ENCODE data around the gene DNAH6.

DNAH6 gene

DNA sequence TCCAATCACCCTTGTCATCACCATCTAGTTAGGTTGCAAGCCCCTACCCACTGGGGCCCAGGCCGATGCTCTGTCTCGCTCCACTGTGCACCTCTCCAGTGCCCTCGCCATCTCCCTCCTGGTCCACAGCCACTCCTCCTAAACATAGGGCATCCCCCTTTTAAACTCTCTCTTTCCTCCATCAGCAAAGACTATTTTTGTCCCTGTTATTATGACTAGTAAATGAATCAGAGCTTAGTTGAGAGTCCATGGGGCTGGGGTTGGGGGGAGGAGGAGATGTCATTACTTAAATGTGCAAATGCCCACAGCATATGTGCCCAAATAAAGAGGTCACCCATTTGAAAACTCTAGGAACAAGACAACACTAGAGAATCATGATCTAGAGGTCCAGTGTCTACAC lies 197.1 kb downstream of the DNAH6 start:
- TF ChIP-seq GATA3 (IDR thresholded peaks at IDR 0.05; ENCODE audit: low read depth, low read length), result no peak
- TF ChIP-seq GATA2 (IDR thresholded peaks at IDR 0.05; ENCODE audit: low read depth, low read length), result no peak

DNA sequence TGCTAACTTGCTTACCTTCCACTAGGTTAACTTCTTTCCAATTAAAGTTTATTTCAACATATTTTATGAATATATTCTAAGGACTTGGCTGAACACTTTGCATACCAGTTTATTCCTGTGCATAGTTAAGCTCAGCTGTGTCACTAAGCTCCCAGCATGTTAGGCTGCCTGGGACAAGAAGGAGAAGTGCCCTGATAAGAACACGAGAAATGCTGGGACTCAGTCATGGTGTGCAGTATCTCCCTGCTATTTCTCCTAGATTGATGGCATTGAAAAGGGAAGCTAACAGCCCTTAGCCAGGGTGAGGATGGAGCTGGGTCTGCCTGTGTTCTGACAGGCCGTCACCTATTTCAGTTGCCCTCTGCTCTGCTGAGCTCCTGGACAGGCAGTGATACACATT lies 200.3 kb downstream of the DNAH6 start:
- TF ChIP-seq GATA3 (IDR thresholded peaks at IDR 0.05; ENCODE audit: low read depth, low read length) (no peak), GATA2 (IDR thresholded peaks at IDR 0.05; ENCODE audit: low read depth, low read length) (no peak)

- TF ChIP-seq GATA3 (IDR thresholded peaks at IDR 0.05; ENCODE audit: low read depth, low read length), result no peak
- TF ChIP-seq GATA2 (IDR thresholded peaks at IDR 0.05; ENCODE audit: low read depth, low read length), result no peak
Measured at GRCh38 chr2:84717302-84717701, 201.0 kb downstream of the DNAH6 start.

GRCh38 chr2:84719434-84719833 lies 203.1 kb downstream of the DNAH6 start:
- no peak for TF ChIP-seq GATA3 (IDR thresholded peaks at IDR 0.05; ENCODE audit: low read depth, low read length)
- TF ChIP-seq GATA2 (IDR thresholded peaks at IDR 0.05; ENCODE audit: low read depth, low read length), result no peak

GRCh38 chr2:84723831-84724230 lies 207.5 kb downstream of the DNAH6 start:
- no peak for TF ChIP-seq GATA3 (IDR thresholded peaks at IDR 0.05; ENCODE audit: low read depth, low read length)
- no peak for TF ChIP-seq GATA2 (IDR thresholded peaks at IDR 0.05; ENCODE audit: low read depth, low read length)

GRCh38 chr2:84725717-84726116 lies 209.4 kb downstream of the DNAH6 start:
- TF ChIP-seq GATA2 (IDR thresholded peaks at IDR 0.05; ENCODE audit: low read depth, low read length) (no peak), GATA3 (IDR thresholded peaks at IDR 0.05; ENCODE audit: low read depth, low read length) (no peak)

- no peak for TF ChIP-seq GATA3 (IDR thresholded peaks at IDR 0.05; ENCODE audit: low read depth, low read length)
- no peak for TF ChIP-seq GATA2 (IDR thresholded peaks at IDR 0.05; ENCODE audit: low read depth, low read length)
Measured at GRCh38 chr2:84727315-84727714, 211.0 kb downstream of the DNAH6 start.

GRCh38 chr2:84729224-84729623 lies 212.9 kb downstream of the DNAH6 start:
- TF ChIP-seq GATA3 (IDR thresholded peaks at IDR 0.05; ENCODE audit: low read depth, low read length), result no peak
- no peak for TF ChIP-seq GATA2 (IDR thresholded peaks at IDR 0.05; ENCODE audit: low read depth, low read length)

- TF ChIP-seq GATA2 (IDR thresholded peaks at IDR 0.05; ENCODE audit: low read depth, low read length) (no peak), GATA3 (IDR thresholded peaks at IDR 0.05; ENCODE audit: low read depth, low read length) (no peak)
Measured at GRCh38 chr2:84731185-84731584, 214.9 kb downstream of the DNAH6 start.

DNA sequence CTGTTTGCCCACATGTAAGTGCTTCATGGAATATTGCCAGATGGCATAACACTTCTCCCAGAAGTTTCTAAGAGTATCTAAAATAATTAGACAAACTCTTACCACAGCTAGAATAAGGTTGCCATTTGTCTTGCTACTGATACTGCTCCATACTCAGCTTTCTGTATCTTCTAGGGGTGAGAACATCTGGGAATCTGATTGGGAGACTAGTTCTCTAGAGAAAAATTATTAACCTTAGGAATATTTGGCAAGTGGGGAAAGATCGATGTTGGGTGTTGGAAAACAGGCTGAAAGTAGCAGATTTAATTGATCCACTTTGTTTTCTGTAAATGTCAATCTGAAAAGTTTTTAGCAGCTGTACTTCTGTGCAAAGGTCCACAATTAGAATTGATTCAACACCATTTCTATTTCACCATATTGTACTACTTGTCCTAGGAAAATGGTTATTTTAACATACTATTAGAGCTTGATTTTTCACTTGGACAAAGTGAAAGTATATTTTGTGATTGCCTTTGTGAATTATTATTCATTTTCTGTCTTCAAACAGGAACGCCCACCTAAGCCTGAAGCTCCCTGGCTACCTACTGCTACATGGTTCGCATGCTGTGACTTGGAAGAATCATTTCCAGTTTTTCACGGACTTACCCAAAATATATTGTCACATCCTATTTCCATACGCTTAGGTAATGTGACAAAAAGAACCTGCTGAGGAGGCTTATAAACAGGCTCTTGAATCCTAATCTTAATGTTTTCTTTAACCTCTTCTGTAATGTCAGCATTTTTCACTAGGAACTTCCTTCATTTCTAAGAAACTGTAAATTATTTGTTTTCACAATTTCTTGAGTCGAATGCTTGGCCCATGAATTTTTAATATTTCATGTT lies 216.8 kb downstream of the DNAH6 start:
- TF ChIP-seq GATA3 (IDR thresholded peaks at IDR 0.05; ENCODE audit: low read depth, low read length) (no peak), GATA2 (IDR thresholded peaks at IDR 0.05; ENCODE audit: low read depth, low read length) (no peak)

GRCh38 chr2:84735389-84735788 lies 219.1 kb downstream of the DNAH6 start:
- TF ChIP-seq GATA2 (IDR thresholded peaks at IDR 0.05; ENCODE audit: low read depth, low read length) (no peak), GATA3 (IDR thresholded peaks at IDR 0.05; ENCODE audit: low read depth, low read length) (no peak)

DNA sequence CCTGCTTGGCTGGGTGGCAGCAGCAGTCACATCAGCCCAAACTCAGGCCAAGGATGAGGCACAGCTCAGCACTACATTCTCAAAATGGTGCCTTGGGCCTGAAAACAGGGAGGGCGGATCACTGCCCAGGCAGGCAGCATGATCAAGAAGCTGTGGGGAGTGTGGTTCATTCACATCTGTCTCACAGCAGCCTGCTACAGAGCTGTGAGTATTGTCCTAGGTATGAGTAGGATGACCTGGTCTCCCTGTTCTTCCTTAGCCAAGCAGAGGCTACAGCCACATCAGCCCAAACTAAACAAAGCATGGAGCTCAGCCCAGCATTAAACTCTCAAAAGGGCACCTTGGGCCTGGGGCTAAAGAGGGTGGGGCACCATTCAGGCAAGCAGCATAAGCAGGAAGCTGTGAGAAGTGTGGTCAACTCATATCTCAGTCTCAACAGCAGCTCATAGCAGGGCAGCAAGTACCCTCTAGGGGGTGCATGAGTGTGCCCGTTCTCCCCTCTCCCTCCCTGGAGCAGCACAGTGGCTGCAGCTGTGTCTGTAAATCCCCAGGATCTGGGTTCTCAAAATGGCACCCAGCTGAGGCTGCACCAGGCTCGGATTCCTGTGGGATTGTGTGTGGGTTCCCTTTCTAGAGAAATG lies 225.0 kb downstream of the DNAH6 start:
- TF ChIP-seq GATA3 (IDR thresholded peaks at IDR 0.05; ENCODE audit: low read depth, low read length) (no peak), GATA2 (IDR thresholded peaks at IDR 0.05; ENCODE audit: low read depth, low read length) (no peak)

DNA sequence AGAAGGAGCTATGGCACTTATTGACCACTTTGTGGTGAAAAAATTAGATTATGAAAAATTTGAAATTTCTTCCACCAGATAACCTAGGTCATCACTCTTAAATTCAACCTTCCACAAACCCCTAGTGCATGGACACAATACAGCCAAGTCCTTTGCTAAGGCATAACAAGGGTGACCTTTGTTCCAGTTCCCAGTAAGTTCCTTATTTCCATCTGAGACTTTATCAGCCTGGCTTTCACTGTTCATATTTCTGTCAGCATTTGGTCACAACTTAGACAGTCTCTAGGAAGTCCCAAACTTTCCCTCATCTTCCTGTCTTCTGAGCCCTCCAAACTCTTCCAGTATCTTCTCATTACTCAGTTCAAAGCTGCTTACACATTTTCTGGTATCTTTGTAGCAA lies 232.0 kb downstream of the DNAH6 start:
- TF ChIP-seq GATA3 (IDR thresholded peaks at IDR 0.05; ENCODE audit: low read depth, low read length) (no peak), GATA2 (IDR thresholded peaks at IDR 0.05; ENCODE audit: low read depth, low read length) (no peak)

- TF ChIP-seq GATA2 (IDR thresholded peaks at IDR 0.05; ENCODE audit: low read depth, low read length) (no peak), GATA3 (IDR thresholded peaks at IDR 0.05; ENCODE audit: low read depth, low read length) (no peak)
Measured at GRCh38 chr2:84749442-84749841, 233.1 kb downstream of the DNAH6 start.

GRCh38 chr2:84755096-84755495 lies 238.8 kb downstream of the DNAH6 start:
- no peak for TF ChIP-seq GATA2 (IDR thresholded peaks at IDR 0.05; ENCODE audit: low read depth, low read length)

All from SH-SY5Y (cell line).